HCT116 (cell line): ENCODE measurements around the gene ANKRD2. TPM values are rescaled to one million over a fixed set of nuclear protein-coding genes. Genes with fewer than 3 reads are reported as not detected.

Experiments
- ATAC-seq: fragments of 200-7000 bp; cut with Tn5 transposase; 2 replicates; pipeline ENCODE4 v1.9.1; 2020; ENCODE audit warnings: mild to moderate bottlenecking, moderate library complexity
- BruUV-seq: library from RNA; stranded (reverse); fragments of 400-500 nt; replicated peaks from 2 replicates; lab custom pipeline; 2021; lab: Mats Ljungman, UMichigan
- CTCF ChIA-PET: fragments of 300-600 bp; sonication (Branson Sonifier 250); formaldehyde crosslinking; loops from one replicate; lab custom pipeline; 2021; ENCODE audit warnings: antibody characterized with exemption; lab: Charles Lee
- POLR2A ChIA-PET: fragments of 300-600, 350-600 bp; sonication (Branson Sonifier 250); formaldehyde crosslinking; loops from one replicate; lab custom pipeline; 2021; ENCODE audit warnings: antibody characterized with exemption; lab: Charles Lee
- RAD21 ChIA-PET, 2 experiments: fragments of 300-600 bp; sonication (Branson Sonifier 250); formaldehyde crosslinking; loops; one replicate each; lab custom pipeline; 2023; ENCODE audit warnings: low total read pairs in 2 of 2; ENCODE audit not compliant: uncharacterized antibody in 2 of 2, unreplicated experiment in 2 of 2, low non-redundant PET in 1 of 2; lab: Charles Lee
- DNase-seq: peaks from one replicate; pipeline ENCODE4 v3.0.0-alpha.2; 2010; ENCODE audit warnings: low read depth, low spot score
- H2AFZ ChIP-seq: fragments of 200-600 bp; shearing (Covaris generic), sonication (generic); 2 replicates; pipeline ENCODE4 v1.6.1; 2017; ENCODE audit warnings: low read depth, mixed run types, mixed read lengths, antibody characterized with exemption, low read length; ENCODE audit not compliant: poor library complexity, severe bottlenecking
- H3K27ac ChIP-seq: 2 replicates; pipeline ENCODE4 v1.5.1; 2012; ENCODE audit warnings: low read depth, low read length
- H3K27me3 ChIP-seq: fragments of 200-600 bp; sonication (generic); 2 replicates; pipeline ENCODE4 v1.6.1; 2016; ENCODE audit warnings: mixed run types, low read length, mixed read lengths; ENCODE audit not compliant: insufficient read depth
- H3K36me3 ChIP-seq, 2 experiments: fragments of 200-500 bp in 1 of 2; fragments of 200-600 bp in 1 of 2; sonication (Bioruptor generic) in 1 of 2; sonication (generic) in 1 of 2; 2 replicates each; pipeline versions ENCODE4 v1.5.1 to v1.6.1; 2014 to 2016; ENCODE audit warnings: low read length in 2 of 2, inconsistent platforms in 1 of 2, mixed read lengths in 1 of 2, mixed run types in 1 of 2; ENCODE audit not compliant: insufficient read depth in 2 of 2, control insufficient read depth in 1 of 2
- H3K4me1 ChIP-seq, 2 experiments: fragments of 200-600 bp in 1 of 2; sonication (generic) in 1 of 2; 2 replicates each; pipeline versions ENCODE4 v1.5.1 to v1.6.1; 2012 to 2017; ENCODE audit warnings: low read length in 2 of 2, inconsistent platforms in 1 of 2, mild to moderate bottlenecking in 1 of 2, mixed read lengths in 1 of 2, mixed run types in 1 of 2, moderate library complexity in 1 of 2; ENCODE audit not compliant: insufficient read depth in 2 of 2, control insufficient read depth in 1 of 2
- H3K4me2 ChIP-seq: fragments of 200-600 bp; sonication (generic); 2 replicates; pipeline ENCODE4 v1.6.1; 2017; ENCODE audit warnings: mixed run types, low read length, mixed read lengths
- H3K4me3 ChIP-seq, 2 experiments: fragments of 200-600 bp in 1 of 2; sonication (generic) in 1 of 2; replicated peaks in 1 of 2; 2 replicates each; pipeline ENCODE4 v1.5.1; 2011 to 2016; ENCODE audit warnings: low read length in 2 of 2, control low read depth in 1 of 2, low read depth in 1 of 2, mild to moderate bottlenecking in 1 of 2, mixed read lengths in 1 of 2, mixed run types in 1 of 2
- H3K79me2 ChIP-seq: fragments of 200-600 bp; sonication (generic); 2 replicates; pipeline ENCODE4 v1.6.1; 2017; ENCODE audit warnings: mild to moderate bottlenecking, mixed run types, low read length, moderate library complexity, mixed read lengths; ENCODE audit not compliant: insufficient read depth
- H3K9ac ChIP-seq: fragments of 200-600 bp; sonication (generic); 2 replicates; pipeline ENCODE4 v1.6.1; 2016; ENCODE audit warnings: low read length, mixed read lengths
- H3K9me2 ChIP-seq: fragments of 200-600 bp; sonication (generic), shearing (Covaris generic); 2 replicates; pipeline ENCODE4 v1.6.1; 2017; ENCODE audit warnings: mixed run types, mild to moderate bottlenecking, moderate library complexity; ENCODE audit not compliant: insufficient read depth
- H3K9me3 ChIP-seq, 2 experiments: fragments of 200-500 bp in 1 of 2; fragments of 200-600 bp in 1 of 2; sonication (Bioruptor generic) in 1 of 2; sonication (generic) in 1 of 2; 2 replicates each; pipeline ENCODE4 v1.6.1; 2014 to 2017; ENCODE audit warnings: low read length in 2 of 2, mixed read lengths in 2 of 2, inconsistent platforms in 1 of 2, low read depth in 1 of 2, mild to moderate bottlenecking in 1 of 2, mixed run types in 1 of 2, moderate library complexity in 1 of 2; ENCODE audit not compliant: control insufficient read depth in 1 of 2, insufficient read depth in 1 of 2
- H4K20me1 ChIP-seq: fragments of 200-600 bp; sonication (generic), shearing (Covaris generic); 2 replicates; pipeline ENCODE4 v1.6.1; 2017; ENCODE audit warnings: mixed run types, mild to moderate bottlenecking, moderate library complexity; ENCODE audit not compliant: insufficient read depth
- CBX3 ChIP-seq: IDR thresholded peaks from 2 replicates; pipeline ENCODE4 v1.6.1; 2012; ENCODE audit warnings: low read depth
- ELF1 ChIP-seq: IDR thresholded peaks from 2 replicates; pipeline ENCODE4 v1.6.1; 2012; ENCODE audit warnings: low read depth, borderline replicate concordance
- EZH2phosphoT487 ChIP-seq: fragments of 200-600 bp; IDR thresholded peaks from 2 replicates; pipeline ENCODE4 v1.6.1; 2018; ENCODE audit warnings: antibody characterized with exemption, borderline replicate concordance
- FOSL1 ChIP-seq: IDR thresholded peaks from 2 replicates; pipeline ENCODE4 v1.6.1; 2012; ENCODE audit warnings: low read depth
- MAX ChIP-seq: IDR thresholded peaks from 2 replicates; pipeline ENCODE4 v1.6.1; 2012
- POLR2A ChIP-seq: IDR thresholded peaks from 2 replicates; pipeline ENCODE4 v1.7.0; 2011; ENCODE audit warnings: borderline replicate concordance; ENCODE audit not compliant: insufficient read depth, insufficient read length; ENCODE audit errors: extremely low read depth
- REST ChIP-seq: IDR thresholded peaks from 2 replicates; pipeline ENCODE4 v1.6.1; 2012; ENCODE audit warnings: low read depth
- SIN3A ChIP-seq: IDR thresholded peaks from 2 replicates; pipeline ENCODE4 v1.6.1; 2012; ENCODE audit warnings: low read depth
- SP1 ChIP-seq: IDR thresholded peaks from 2 replicates; pipeline ENCODE4 v1.6.1; 2012; ENCODE audit warnings: low read depth
- SRF ChIP-seq: IDR thresholded peaks from 2 replicates; pipeline ENCODE4 v1.6.1; 2012; ENCODE audit warnings: low read depth
- YY1 ChIP-seq: IDR thresholded peaks from 2 replicates; pipeline ENCODE4 v1.6.1; 2011; ENCODE audit warnings: low read length, low read depth, moderate library complexity, mild to moderate bottlenecking; ENCODE audit not compliant: insufficient replicate concordance; ENCODE audit errors: extremely low read depth
- ZBTB33 ChIP-seq: IDR thresholded peaks from 2 replicates; pipeline ENCODE4 v1.6.1; 2011; ENCODE audit warnings: mild to moderate bottlenecking, low read length, moderate library complexity; ENCODE audit not compliant: insufficient replicate concordance; ENCODE audit errors: extremely low read depth
- ZFX ChIP-seq: fragments of 450-650 bp; IDR thresholded peaks from 2 replicates; pipeline ENCODE4 v1.6.1; 2017
- ZNF274 ChIP-seq: fragments of 200-500 bp; sonication (Bioruptor generic); IDR thresholded peaks from 2 replicates; pipeline ENCODE4 v1.6.1; 2014; ENCODE audit warnings: mild to moderate bottlenecking, low read depth, low read length, inconsistent platforms
- intact Hi-C: fragments of 100-400 bp; cut with micrococcal nuclease; formaldehyde crosslinking; loops from 2 replicates; pipeline ENCODE4 v1.10.0; 2022
- total RNA-seq: library from RNA; stranded (reverse); gene quantifications from one replicate; pipeline ENCODE4 v1.2.1, GENCODE V29; 2021; ENCODE audit not compliant: unreplicated experiment

ANKRD2 gene
- total RNA-seq, 1 experiment from 2014 or later: 0.15 TPM

GRCh38 chr10:97590748-97591495 is 18.3 kb downstream of the ANKRD2 start:
- H3K79me2 ChIP-seq: no peaks in the 10 kb centered on the region
- no peaks in the 10 kb centered on the region for H3K27me3 ChIP-seq
- RAD21 ChIA-PET: no interaction called here
- H2AFZ ChIP-seq: no peak overlapping the region
- BruUV-seq: no TSS peak
- H3K4me1 ChIP-seq: peaks cover 4 to 11% of the 10 kb centered on the region in 2 experiments
- H3K4me3 ChIP-seq: no peak overlapping the region
- no peaks in the 10 kb centered on the region for H3K9me2 ChIP-seq
- DNase-seq: no peak
- no peak overlapping the region for H3K4me2 ChIP-seq
- TF ChIP-seq EZH2phosphoT487 (no peak), ELF1 (no peak)
- TF ChIP-seq, all 23 proteins: peak for 0
- ChIA-PET POLR2A (no interaction called here), CTCF (interaction anchor here (1.7 kb wide), 1 partner anchor 19 kb away, joined by 5 read pairs; the partner anchor contains the start of gene ANKRD2)
- intact Hi-C loops: no loop called here
- Histone ChIP-seq H3K27ac (no peak overlapping the region), H3K9ac (no peak overlapping the region), H3K9me3 (no peaks in the 10 kb centered on the region), H3K36me3 (no peaks in the 10 kb centered on the region), H4K20me1 (no peaks in the 10 kb centered on the region)
- ATAC-seq: no peak

- H3K4me1 ChIP-seq: peaks cover 27 to 36% of the 10 kb centered on the region in 2 experiments
- no peaks in the 10 kb centered on the region for H3K36me3 ChIP-seq
- ChIA-PET POLR2A (no interaction called here), RAD21 (interaction anchor here in 1 of 2 experiments (0.7 kb wide), 1 partner anchor 21 kb away, joined by 3 read pairs; no protein-coding TSS in a partner anchor), CTCF (interaction anchor here (1.1 kb wide), 1 partner anchor 21 kb away, joined by 3 read pairs; the partner anchor contains the start of gene ANKRD2)
- intact Hi-C loops: no loop called here
- ATAC-seq (no peak), DNase-seq (no peak)
- no peaks in the 10 kb centered on the region for H3K79me2 ChIP-seq
- BruUV-seq: no TSS peak
- no peak overlapping the region for H3K4me3 ChIP-seq
- no peak overlapping the region for H3K9ac ChIP-seq
- H2AFZ ChIP-seq: no peak overlapping the region
- no peaks in the 10 kb centered on the region for H4K20me1 ChIP-seq
- H3K27ac ChIP-seq: no peak overlapping the region
- H3K9me2 ChIP-seq: no peaks in the 10 kb centered on the region
- H3K4me2 ChIP-seq: no peak overlapping the region
- H3K27me3 ChIP-seq: no peaks in the 10 kb centered on the region
- no peaks in the 10 kb centered on the region for H3K9me3 ChIP-seq
- no peak for TF ChIP-seq POLR2A
- TF ChIP-seq REST: no peak
- TF ChIP-seq SRF: no peak
- TF ChIP-seq MAX: no peak
- no peak for TF ChIP-seq SP1
- no peak for TF ChIP-seq ZNF274
- TF ChIP-seq SIN3A: no peak
- no peak for TF ChIP-seq YY1
- no peak for TF ChIP-seq ZFX
- TF ChIP-seq FOSL1: no peak
- TF ChIP-seq CBX3: no peak
- no peak for TF ChIP-seq ZBTB33
Measured at GRCh38 chr10:97593421-97593820, 20.8 kb downstream of the ANKRD2 start.
